Skin epidermis (tissue), 12 donors: ENCODE data around the gene GPX2.
A peak's percentile ranks its signal among the peaks of the same experiment; 100 is the strongest.

Experiments
- H3K27ac ChIP-seq, 21 experiments: fragments of 200-600 bp; sonication (generic) in 11 of 21; one replicate each; pipeline ENCODE4 v1.5.0; 2020; ENCODE audit warnings: mild to moderate bottlenecking in 3 of 21, inconsistent platforms in 2 of 21, moderate library complexity in 2 of 21
- H3K4me3 ChIP-seq, 7 experiments: fragments of 200-600 bp; sonication (generic) in 2 of 7; one replicate each; pipeline ENCODE4 v1.5.0; 2020; ENCODE audit warnings: inconsistent platforms in 2 of 7, mild to moderate bottlenecking in 2 of 7, moderate library complexity in 1 of 7

GPX2 gene

DNA sequence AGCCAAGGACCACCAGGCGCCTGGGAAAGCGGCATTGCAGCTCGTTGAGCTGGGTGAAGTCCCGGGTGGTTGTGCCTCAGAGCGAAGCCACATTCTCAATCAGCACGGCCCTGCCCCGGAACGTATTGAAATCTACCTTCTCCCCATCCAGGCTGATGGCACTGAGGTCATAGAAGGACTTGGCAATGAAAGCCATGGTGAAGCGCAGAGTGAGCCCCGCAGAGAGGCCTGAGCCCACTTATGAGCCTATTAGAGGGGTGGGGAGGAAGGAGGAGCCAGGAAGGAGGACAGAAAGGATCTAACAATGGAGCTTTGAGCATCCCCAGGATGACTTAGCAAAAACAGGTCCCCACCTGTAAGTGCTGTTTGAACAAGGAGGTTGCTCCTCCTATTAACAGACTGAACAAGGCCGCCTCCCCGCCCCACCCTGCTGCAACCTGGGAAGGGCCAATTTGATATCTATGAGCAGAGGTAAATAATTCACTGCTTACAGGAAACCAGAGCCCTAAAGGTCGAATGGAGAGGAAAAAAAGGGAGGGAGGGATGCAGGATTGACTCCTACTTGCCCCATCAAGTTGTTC is at the start of gene GPX2:
Gene GPX2 (minus strand): TSS at position 215 of the 581 bp plus-strand sequence. CDS start 19 bp downstream, at position 196.
- Histone ChIP-seq H3K4me3 (peak within 1 kb of the TSS in 3 of 7 experiments; percentile 8 to 33 (median 15)), H3K27ac (peak within 1 kb of the TSS in 18 of 21 experiments; percentile 4 to 75 (median 52))

- Histone ChIP-seq H3K4me3 (no peak overlapping the region), H3K27ac (peak overlapping the region in 2 of 21 experiments; percentile 13)
These were observed 48.4 kb upstream of the GPX2 start for GRCh38 chr14:64990939-64991338.

DNA sequence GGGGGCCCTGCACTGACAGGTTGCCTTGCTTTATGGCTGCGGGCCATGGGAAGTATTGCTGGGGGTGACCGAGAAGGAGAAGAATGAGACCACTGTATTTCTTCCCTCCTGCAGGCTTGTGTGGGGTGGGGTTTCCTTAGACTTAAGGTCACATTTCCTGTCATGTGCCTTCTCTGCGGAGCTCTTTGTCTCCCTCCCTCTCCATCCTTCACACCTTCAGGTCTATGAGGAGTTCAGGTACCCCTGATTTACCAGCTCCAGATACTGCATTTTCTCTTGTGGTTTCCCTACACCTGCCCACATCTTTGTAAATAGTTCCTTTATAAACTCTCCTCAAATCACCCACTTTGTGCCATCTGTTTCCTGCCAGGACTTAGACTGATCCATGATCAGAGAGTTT is 47.8 kb upstream of the GPX2 start:
- Histone ChIP-seq H3K27ac (peak overlapping the region in 5 of 21 experiments; percentile 16 to 45 (median 38)), H3K4me3 (no peak overlapping the region)

DNA sequence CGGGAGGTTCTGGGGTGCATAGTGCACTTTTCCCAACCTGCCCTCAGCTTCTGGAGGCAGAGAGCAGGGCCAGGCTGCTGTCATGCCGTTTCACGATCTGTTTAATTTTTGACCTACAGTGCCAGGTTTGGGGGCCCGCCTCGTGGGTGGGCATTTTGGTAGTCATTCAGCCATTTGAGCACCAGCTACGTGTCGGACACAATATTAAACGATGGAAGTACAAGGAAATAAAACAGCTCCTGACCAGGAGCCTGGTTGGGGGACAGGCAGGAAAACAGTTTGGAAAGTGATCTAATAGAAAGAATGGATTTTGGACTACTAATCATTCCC is 44.9 kb upstream of the GPX2 start:
- H3K4me3 ChIP-seq, result peak overlapping the region; percentile 53 to 84 (median 74)
- peak overlapping the region; percentile 80 to 95 (median 87) for H3K27ac ChIP-seq

DNA sequence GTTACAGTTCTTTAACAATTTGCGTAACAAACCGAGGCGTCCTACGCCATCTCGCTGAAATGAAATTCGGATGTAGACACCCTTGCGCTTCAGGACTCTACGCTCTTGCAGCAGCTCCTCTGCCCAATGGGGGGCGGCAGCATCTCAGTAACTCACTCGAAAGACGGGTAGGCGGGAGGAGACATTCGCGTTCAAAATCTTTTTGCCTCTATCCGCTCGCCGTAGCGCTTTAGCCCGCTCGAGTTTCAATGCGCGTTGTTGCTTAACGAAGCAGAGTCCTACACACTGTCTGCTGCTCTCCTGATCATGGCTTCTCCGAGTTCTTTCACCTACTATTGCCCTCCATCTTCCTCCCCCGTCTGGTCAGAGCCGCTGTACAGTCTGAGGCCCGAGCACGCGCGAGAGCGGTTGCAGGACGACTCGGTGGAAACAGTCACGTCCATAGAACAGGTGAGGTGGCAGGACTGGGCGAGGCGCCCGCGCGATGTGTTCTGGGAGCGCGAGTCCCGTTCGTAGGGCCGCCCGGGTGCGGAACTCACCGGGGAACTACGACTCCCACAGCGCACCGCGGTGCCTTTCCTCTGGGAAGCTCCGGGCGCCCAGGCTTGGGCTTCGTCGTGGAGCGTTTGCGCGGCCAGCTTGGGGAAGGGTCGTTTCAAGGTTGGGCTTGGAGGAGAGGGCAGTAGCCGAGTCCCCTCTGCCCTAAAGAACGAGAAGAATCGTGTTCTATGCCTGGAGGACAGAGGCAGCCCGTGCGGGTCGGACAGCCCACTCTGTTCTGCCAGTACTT is 44.3 kb upstream of the GPX2 start, which contains the start of gene FNTB:
Gene FNTB (plus strand): TSS at position 248 of the 790 bp plus-strand sequence. CDS start 59 bp downstream, at position 307.
- Histone ChIP-seq H3K27ac (peak within 1 kb of the TSS; percentile 80 to 95 (median 87)), H3K4me3 (peak within 1 kb of the TSS; percentile 53 to 84 (median 74))

GRCh38 chr14:64983439-64984310 is 41.1 kb upstream of the GPX2 start:
- Histone ChIP-seq H3K4me3 (no peak overlapping the region), H3K27ac (no peak overlapping the region)

GRCh38 chr14:64979336-64980074 is 37.0 kb upstream of the GPX2 start:
- H3K4me3 ChIP-seq, result no peak overlapping the region
- no peak overlapping the region for H3K27ac ChIP-seq

GRCh38 chr14:64974563-64974962 is 32.0 kb upstream of the GPX2 start:
- Histone ChIP-seq H3K4me3 (no peak overlapping the region), H3K27ac (no peak overlapping the region)

DNA sequence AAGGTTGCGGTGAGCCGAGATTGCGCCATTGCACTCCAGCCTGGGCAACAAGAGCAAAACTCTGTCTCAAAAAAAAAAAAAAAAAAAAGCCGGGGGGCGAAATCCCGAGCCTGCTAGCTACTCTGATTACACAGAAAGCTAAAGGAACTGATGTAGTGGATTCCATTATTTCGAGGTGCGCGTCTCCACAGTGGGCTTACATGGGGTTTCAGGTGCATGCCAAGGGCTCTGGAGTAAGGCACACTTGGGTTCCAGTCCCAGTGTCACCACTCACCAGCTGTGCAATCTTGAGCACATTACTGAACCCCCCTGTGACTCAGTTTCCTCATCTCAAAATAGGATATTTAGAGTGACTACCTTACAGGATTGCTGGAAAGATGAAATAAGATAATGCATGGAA is 31.3 kb upstream of the GPX2 start:
- Histone ChIP-seq H3K27ac (no peak overlapping the region), H3K4me3 (no peak overlapping the region)

DNA sequence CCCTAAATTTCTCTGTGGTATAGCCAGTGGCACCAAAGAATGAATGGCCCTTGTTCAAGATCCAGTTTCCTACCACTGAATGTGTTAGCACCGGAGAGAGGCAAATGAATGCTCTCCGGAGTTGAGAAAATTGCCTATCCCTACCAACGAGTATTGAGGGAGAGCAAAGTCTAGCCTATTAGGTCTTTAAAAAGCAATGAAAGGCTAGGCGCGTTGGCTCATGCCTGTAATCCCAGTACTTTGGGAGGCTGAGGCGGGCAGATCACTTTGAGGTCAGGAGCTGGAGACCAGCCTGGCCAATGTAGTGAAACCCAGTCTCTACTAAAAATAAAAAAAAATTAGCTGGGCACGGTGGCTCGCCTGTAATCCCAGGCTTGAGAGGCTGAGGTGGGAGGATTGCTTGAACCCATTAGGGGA is 30.5 kb upstream of the GPX2 start:
- H3K27ac ChIP-seq, result no peak overlapping the region

GRCh38 chr14:64971943-64972791 is 29.6 kb upstream of the GPX2 start, which contains the start of gene RAB15:
Gene RAB15, minus strand, starts transcription at chr14:64972336. Its CDS starts 260 bp downstream, at chr14:64972076.
- peak within 1 kb of the TSS; percentile 54 to 70 (median 64) for H3K4me3 ChIP-seq
- H3K27ac ChIP-seq, result peak within 1 kb of the TSS in 16 of 21 experiments; percentile 21 to 77 (median 63)

More for the DNA sequence above, 30.5 kb upstream of the GPX2 start:
- peak overlapping the region in 1 of 7 experiments; percentile 58 for H3K4me3 ChIP-seq

DNA sequence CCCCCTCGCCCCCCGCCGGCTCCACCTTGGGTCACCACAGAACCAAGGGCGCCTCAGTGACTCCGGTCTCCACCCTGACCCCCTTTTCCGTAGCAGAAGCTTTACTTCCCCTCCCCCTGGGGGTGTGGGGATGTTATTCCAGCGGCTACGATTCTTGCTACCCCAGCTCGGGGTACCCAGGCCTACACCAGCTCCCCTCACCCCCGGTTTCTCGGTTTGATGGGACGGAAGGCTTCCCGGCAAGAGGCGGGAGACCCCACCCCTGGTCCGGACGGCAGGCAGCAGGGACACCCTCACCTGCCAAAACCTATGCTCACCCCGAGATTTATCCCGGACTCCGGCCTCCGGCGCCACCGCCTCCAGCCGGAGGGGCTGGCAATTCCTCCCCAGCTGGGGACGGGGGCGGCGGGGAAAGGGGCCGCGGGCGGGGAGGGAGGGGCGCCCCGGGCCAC is 29.0 kb upstream of the GPX2 start:
- peak overlapping the region in 12 of 21 experiments; percentile 2 to 77 (median 65) for H3K27ac ChIP-seq
- peak overlapping the region; percentile 37 to 70 (median 61) for H3K4me3 ChIP-seq

- peak overlapping the region; percentile 37 to 70 (median 61) for H3K4me3 ChIP-seq
These were observed 28.4 kb upstream of the GPX2 start for GRCh38 chr14:64970776-64971477.

DNA sequence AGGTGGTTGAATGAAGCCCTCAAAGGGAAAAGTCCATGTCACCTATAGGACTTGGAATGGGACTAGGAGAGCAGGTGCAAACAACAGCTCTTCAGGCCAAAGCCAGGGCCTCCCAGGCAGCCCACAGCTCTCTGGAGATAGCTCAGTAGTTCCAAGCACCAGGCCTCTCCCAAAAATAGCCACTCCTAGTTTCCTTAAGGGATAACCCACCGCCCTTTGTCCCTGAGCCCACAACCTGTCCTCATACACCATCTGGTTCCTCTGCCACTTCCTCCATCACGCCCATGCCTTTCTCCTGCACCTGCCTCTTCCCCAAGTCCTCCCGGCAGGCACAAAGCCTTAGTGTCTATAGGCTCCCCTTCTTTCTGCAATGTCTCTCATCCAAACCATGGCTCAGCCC is 27.5 kb upstream of the GPX2 start:
- no peak overlapping the region for H3K4me3 ChIP-seq
- H3K27ac ChIP-seq, result no peak overlapping the region

More at GRCh38 chr14:64970776-64971477, 28.4 kb upstream of the GPX2 start:
- peak overlapping the region in 6 of 21 experiments; percentile 63 to 77 (median 70) for H3K27ac ChIP-seq

GRCh38 chr14:64968651-64969050 is 26.1 kb upstream of the GPX2 start:
- H3K4me3 ChIP-seq, result no peak overlapping the region

DNA sequence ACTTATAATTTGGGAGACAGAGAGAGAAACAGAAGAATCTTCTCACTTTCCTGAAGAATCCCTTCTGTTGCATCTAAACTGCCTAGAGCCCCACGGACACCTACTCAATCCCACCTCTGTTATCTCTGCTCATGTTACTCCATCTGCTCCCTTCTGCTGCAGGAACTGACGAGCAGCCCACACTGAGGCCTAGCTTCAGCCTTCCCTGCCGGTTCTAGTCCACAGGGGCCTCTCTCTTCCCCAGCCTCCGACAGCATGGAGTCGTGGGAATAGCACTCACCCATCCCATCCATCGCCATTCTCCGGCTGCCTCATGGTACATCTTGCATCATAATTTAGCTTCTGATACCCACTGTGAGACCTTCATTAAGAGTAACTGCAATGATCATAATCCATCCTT is 25.6 kb upstream of the GPX2 start:
- Histone ChIP-seq H3K27ac (no peak overlapping the region), H3K4me3 (no peak overlapping the region)

More at GRCh38 chr14:64968651-64969050, 26.1 kb upstream of the GPX2 start:
- no peak overlapping the region for H3K27ac ChIP-seq

DNA sequence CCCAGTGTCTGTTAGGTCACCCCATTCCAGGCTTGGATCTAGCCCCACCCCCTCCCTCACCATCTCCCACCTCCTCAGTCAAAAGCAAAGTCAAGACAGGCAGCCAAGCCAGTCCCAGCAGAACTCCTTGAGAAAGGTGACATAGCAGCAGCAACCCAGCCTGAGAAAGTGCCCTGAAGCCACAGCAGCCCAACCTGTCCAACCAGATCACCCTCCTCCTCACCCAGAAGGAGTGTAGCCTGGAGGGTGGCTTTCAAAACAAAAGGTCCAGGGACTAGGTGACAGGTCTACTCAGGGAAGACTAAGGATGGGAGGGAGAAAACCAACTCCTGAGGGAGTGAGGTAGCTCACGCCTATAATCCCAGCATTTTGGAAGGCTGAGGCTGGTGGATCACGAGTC is 24.4 kb upstream of the GPX2 start:
- Histone ChIP-seq H3K27ac (no peak overlapping the region), H3K4me3 (no peak overlapping the region)
